UCSD-AML1 (cell line): ENCODE measurements around the gene UBE2S.
"Not testable (repeated sequence)": the region's sequence is repeated elsewhere in the genome, so short reads cannot be mapped to it uniquely, and the experiment has no call there.

Source experiments
- DNase-seq: peaks from one replicate; lab custom pipeline; 2025; ENCODE audit not compliant: unreplicated experiment; lab: John Stamatoyannopoulos, UW

UBE2S gene

GRCh38 chr19:55440411-55441105 is 33.0 kb upstream of the UBE2S start:
- no peak for DNase-seq

GRCh38 chr19:55439052-55439451 is 31.5 kb upstream of the UBE2S start:
- no peak for DNase-seq

- DNase-seq = peak; percentile 68
These were observed 29.8 kb upstream of the UBE2S start for GRCh38 chr19:55437410-55437809.

- no peak for DNase-seq
These were observed 29.3 kb upstream of the UBE2S start for GRCh38 chr19:55436847-55437246.

- no peak for DNase-seq
These were observed 27.4 kb upstream of the UBE2S start for GRCh38 chr19:55435020-55435419.

GRCh38 chr19:55434356-55434919 is 26.9 kb upstream of the UBE2S start:
- DNase-seq = no peak

- DNase-seq = no peak
These were observed 25.7 kb upstream of the UBE2S start for GRCh38 chr19:55433292-55433691.

- no peak for DNase-seq
These were observed 24.8 kb upstream of the UBE2S start for GRCh38 chr19:55432241-55432959.

GRCh38 chr19:55431183-55431582 is 23.6 kb upstream of the UBE2S start:
- DNase-seq = no peak

GRCh38 chr19:55426042-55426441 is 18.5 kb upstream of the UBE2S start:
- DNase-seq = no peak

- no peak for DNase-seq
These were observed 16.9 kb upstream of the UBE2S start for GRCh38 chr19:55424518-55424917.

GRCh38 chr19:55423225-55424005 is 15.8 kb upstream of the UBE2S start:
- no peak for DNase-seq

GRCh38 chr19:55421281-55421680 is 13.7 kb upstream of the UBE2S start:
- peak; percentile 66 for DNase-seq

- no peak for DNase-seq
These were observed 12.1 kb upstream of the UBE2S start for GRCh38 chr19:55419624-55420236.

- no peak for DNase-seq
These were observed 11.5 kb upstream of the UBE2S start for GRCh38 chr19:55419103-55419502.

- peak; percentile 57 for DNase-seq
These were observed 10.6 kb upstream of the UBE2S start for GRCh38 chr19:55418185-55418584.

- DNase-seq = no peak
These were observed 2.6 kb upstream of the UBE2S start for GRCh38 chr19:55410168-55410567.

GRCh38 chr19:55409179-55409578 is 1.6 kb upstream of the UBE2S start:
- DNase-seq = not testable (repeated sequence)

- DNase-seq = no peak
These were observed 915 bp upstream of the UBE2S start for GRCh38 chr19:55408533-55408872.

- peak; percentile 99 for DNase-seq
These were observed 378 bp upstream of the UBE2S start for GRCh38 chr19:55407800-55408532.
